Activated CD8-positive, alpha-beta memory T cell treated with anti-CD3 and anti-CD28 coated beads, Interleukin-2, amount 50 U/mL, for 4 hours (primary cell): ENCODE data around the gene NDST1.

ENCODE experiments used
- DNase-seq: peaks from one replicate; pipeline ENCODE4 v3.0.0-alpha.2; 2020

NDST1 gene

GRCh38 chr5:150489360-150490295 is 18.3 kb upstream of the NDST1 start:
- no peak for DNase-seq

DNA sequence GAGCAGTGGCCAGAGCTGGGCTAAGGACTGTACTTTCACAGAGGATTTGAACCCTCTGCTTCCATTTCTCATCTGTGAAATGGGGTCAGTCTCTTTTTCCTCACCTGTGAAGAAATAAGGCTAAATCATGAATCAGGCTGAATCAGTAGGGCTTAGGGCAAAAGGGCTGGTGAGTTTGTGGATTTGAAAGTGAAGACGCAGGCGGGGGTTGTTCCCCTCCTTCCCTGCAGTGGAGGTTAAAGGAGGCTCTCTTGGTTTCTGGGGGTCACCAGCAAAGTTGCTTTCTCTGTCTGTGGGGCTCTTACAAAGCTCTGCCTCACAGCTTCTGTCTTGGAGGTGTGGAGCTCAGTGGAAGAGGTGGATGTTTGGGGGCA is 17.6 kb upstream of the NDST1 start:
- DNase-seq = no peak

DNA sequence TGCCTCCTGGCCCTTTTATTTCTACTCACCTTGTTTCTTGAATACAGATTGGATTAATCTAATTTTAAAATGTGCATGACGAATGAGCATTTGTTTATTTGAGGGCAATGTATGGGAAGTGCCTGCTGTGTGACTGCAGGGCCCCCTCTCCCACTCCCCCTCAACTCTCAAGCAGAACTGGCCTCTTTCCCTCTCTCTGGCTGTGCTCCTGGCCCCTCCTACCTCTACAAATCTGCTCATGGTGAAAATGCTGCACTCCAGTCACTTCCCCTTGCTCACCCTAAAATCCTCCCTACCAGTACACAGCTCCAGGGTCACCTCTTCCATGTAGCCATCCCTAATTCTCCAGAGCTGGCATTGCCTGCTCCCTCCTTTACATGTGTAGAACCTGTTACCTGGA is 17.2 kb upstream of the NDST1 start:
- DNase-seq = no peak

- no peak for DNase-seq
These were observed 16.1 kb upstream of the NDST1 start for GRCh38 chr5:150491876-150492275.

GRCh38 chr5:150492621-150493020 is 15.3 kb upstream of the NDST1 start:
- DNase-seq = no peak

DNA sequence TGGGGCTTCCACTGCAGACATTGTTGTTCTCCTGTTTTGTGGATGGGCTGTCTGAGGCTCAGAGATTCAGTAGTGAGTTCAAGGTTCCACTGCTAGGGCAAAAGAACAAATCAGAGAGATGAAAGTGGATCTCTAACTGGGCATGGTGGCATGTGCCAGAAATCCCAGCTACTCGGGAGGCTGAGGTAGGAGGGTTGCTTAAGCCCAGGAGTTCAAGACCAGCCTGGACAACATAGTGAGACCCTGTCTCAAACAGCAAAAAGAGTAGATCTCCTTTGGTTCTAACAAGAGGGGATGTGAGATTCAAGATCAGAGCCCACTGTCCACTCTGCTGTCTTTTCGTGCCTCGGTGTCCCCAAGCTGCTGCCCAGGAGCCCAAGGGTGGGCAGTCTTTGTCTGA is 11.8 kb upstream of the NDST1 start:
- no peak for DNase-seq

GRCh38 chr5:150496534-150496933 is 11.4 kb upstream of the NDST1 start:
- DNase-seq = no peak

DNA sequence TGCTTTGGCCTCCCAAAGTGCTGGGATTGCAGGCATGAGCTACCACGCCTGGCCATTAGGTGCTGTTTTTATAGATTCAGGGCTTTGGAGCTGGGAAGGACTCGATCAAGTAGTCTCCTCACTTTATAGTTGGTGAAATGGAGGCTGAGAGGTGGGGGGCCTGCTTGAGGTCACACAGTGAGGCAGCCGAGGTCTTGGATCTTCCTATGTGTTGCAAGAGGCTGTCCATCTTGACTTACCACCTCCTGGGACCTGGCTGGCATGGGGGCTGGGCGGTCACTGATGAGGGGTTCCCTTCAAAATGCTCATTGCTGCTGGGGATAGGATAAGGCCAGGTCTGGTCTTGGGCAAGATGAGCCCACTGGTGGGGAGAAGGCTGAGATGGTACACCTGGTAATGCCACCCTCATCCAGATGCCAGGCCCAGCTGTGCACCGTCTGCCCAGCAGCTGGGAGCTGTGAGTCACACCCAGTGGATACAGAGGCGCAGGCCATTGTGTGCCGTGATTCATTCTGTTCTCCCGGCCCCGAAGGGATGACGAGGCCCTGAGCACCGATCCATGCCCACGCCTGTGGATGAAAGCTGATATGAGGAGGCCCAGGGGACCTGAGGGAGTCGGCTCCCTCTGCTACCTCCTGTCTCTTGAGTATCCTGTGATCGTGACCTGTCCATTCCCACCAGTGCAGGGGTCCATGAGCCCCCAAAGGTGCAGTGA is 10.5 kb upstream of the NDST1 start:
- DNase-seq = no peak

GRCh38 chr5:150497989-150498317 is 10.0 kb upstream of the NDST1 start:
- DNase-seq = no peak

GRCh38 chr5:150498501-150498900 is 9.4 kb upstream of the NDST1 start:
- DNase-seq = no peak

DNA sequence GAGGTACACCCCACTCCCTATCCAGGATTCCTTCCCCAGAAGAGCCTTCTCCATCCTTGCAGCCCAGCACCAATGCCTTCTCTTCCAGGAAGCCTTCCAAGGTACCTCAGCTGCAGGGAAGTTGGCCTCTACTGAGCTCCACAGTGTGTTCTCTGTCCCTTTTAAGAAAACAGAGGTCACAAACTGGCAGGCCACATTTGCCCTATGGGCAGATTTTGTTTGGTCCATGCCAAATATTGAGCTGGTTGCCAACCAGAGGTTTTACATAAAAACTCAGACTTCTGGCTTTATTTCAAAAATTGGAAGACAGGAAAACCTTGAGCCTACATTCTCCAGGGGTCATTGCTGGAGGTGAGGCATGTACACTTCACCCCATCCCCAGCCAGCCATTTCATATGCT is 9.0 kb upstream of the NDST1 start:
- no peak for DNase-seq

DNA sequence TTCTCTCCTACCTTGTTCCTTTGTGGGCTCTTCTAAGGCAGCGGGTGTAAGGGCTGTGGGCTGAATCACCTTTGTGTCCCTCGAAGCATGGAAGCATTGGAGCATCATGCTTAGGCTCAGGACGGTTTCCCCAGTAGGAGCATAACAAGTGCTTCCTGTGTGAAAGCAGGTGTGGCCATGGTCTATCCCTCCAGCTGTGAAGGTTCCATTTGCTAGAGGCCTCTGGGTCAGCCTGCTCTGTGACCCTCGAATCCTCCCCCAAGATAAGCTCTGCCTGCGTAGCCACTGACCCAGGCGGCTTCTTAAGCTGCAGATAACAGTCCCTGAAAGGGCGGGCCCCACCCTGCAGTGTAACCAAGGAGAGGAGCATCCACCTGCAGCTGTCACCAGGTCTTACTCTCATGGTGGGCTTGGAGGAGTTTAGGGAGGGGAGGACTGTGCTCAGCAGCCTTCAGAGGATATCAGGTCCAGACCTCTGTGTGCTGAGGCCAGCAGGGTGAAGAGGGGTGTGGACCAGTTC is 8.4 kb upstream of the NDST1 start:
- DNase-seq = no peak

GRCh38 chr5:150500328-150500841 is 7.5 kb upstream of the NDST1 start:
- DNase-seq = no peak

- DNase-seq = no peak
These were observed 7.0 kb upstream of the NDST1 start for GRCh38 chr5:150500905-150501304.

- no peak for DNase-seq
These were observed 5.8 kb upstream of the NDST1 start for GRCh38 chr5:150502106-150502505.

GRCh38 chr5:150502847-150503246 is 5.1 kb upstream of the NDST1 start:
- DNase-seq = no peak

- no peak for DNase-seq
These were observed 4.5 kb upstream of the NDST1 start for GRCh38 chr5:150503386-150503785.

- DNase-seq = no peak
These were observed 3.8 kb upstream of the NDST1 start for GRCh38 chr5:150503977-150504620.

GRCh38 chr5:150505041-150505511 is 2.9 kb upstream of the NDST1 start:
- DNase-seq = no peak

GRCh38 chr5:150505816-150506215 is 2.1 kb upstream of the NDST1 start:
- DNase-seq = no peak

GRCh38 chr5:150506571-150507473 is 1.1 kb upstream of the NDST1 start:
- DNase-seq = no peak

DNA sequence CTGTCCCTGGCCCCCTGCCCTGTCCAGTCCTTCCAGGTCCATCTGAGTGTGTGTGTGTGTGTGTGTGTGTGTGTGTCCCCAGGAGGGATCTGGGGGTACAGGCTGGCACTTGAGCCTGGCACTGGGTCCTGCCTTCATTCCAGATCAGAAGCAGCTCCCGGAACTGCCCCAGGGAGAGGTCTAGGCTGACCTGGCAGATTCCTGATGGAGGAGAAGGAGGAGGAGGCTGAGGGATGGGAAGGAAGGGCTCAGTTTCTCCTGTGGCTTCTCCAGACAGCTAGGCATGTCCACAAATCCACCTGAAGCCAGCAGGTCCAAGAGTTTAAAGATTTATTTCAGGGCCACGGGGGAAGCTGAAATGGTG is 328 bp downstream of the NDST1 start:
- DNase-seq = no peak
